H9 (cell line): Measurements from ENCODE around the gene ARHGAP45. TPM values are rescaled to one million over a fixed set of nuclear protein-coding genes. Genes with fewer than 3 reads are reported as not detected.

ENCODE experiments used
- DNase-seq: peaks from one replicate; pipeline ENCODE4 v3.0.0-alpha.2; 2017
- H2AFZ ChIP-seq: one replicate; pipeline ENCODE4 v1.6.1; 2013; ENCODE audit warnings: mild to moderate bottlenecking, low read length, control low read depth, moderate library complexity
- H2AK5ac ChIP-seq: 2 replicates; pipeline ENCODE4 v1.6.1; 2013; ENCODE audit warnings: low read length, control low read depth, mixed read lengths; ENCODE audit not compliant: insufficient read length
- H2BK120ac ChIP-seq: one replicate; pipeline ENCODE4 v1.6.1; 2013; ENCODE audit warnings: low read depth, mild to moderate bottlenecking, low read length, control low read depth, inconsistent platforms; ENCODE audit not compliant: poor library complexity, severe bottlenecking
- H2BK12ac ChIP-seq: 2 replicates; pipeline ENCODE4 v1.6.1; 2013; ENCODE audit warnings: low read length, control low read depth, mixed read lengths, low read depth; ENCODE audit not compliant: insufficient read length
- H2BK15ac ChIP-seq: 2 replicates; pipeline ENCODE4 v1.6.1; 2013; ENCODE audit warnings: low read depth, low read length, control low read depth
- H2BK20ac ChIP-seq: one replicate; pipeline ENCODE4 v1.6.1; 2013; ENCODE audit warnings: low read depth, mild to moderate bottlenecking, low read length, control low read depth, inconsistent platforms; ENCODE audit not compliant: poor library complexity, severe bottlenecking
- H2BK5ac ChIP-seq: 2 replicates; pipeline ENCODE4 v1.6.1; 2013; ENCODE audit warnings: low read length, control low read depth, mixed read lengths; ENCODE audit not compliant: insufficient read length
- H3K14ac ChIP-seq: 2 replicates; pipeline ENCODE4 v1.6.1; 2013; ENCODE audit warnings: low read length, control low read depth; ENCODE audit not compliant: insufficient read depth
- H3K18ac ChIP-seq: 2 replicates; pipeline ENCODE4 v1.6.1; 2013; ENCODE audit warnings: low read depth, mild to moderate bottlenecking, mixed read lengths, low read length, control low read depth; ENCODE audit not compliant: insufficient read length
- H3K23ac ChIP-seq: 2 replicates; pipeline ENCODE4 v1.6.1; 2013; ENCODE audit warnings: low read length, control low read depth, mixed read lengths, low read depth; ENCODE audit not compliant: insufficient read length
- H3K23me2 ChIP-seq: 2 replicates; pipeline ENCODE4 v1.6.1; 2013; ENCODE audit warnings: low read depth, mild to moderate bottlenecking, mixed read lengths, low read length, control low read depth; ENCODE audit not compliant: insufficient read length, poor library complexity, severe bottlenecking
- H3K27ac ChIP-seq: 2 replicates; pipeline ENCODE4 v1.5.1; 2013; ENCODE audit warnings: low read length, control low read depth, mixed read lengths, low read depth; ENCODE audit not compliant: insufficient read length
- H3K27me3 ChIP-seq: 2 replicates; pipeline ENCODE4 v1.6.1; 2013; ENCODE audit warnings: low read length, control low read depth, inconsistent platforms; ENCODE audit not compliant: insufficient read depth
- H3K4ac ChIP-seq: 2 replicates; pipeline ENCODE4 v1.6.1; 2013; ENCODE audit warnings: low read depth, mild to moderate bottlenecking, control low read depth, inconsistent platforms, low read length, moderate library complexity
- H3K4me1 ChIP-seq: 2 replicates; pipeline ENCODE4 v1.6.1; 2013; ENCODE audit warnings: low read length, control low read depth, inconsistent platforms; ENCODE audit not compliant: insufficient read depth
- H3K4me2 ChIP-seq: 2 replicates; pipeline ENCODE4 v1.6.1; 2013; ENCODE audit warnings: low read length, control low read depth, mixed read lengths; ENCODE audit not compliant: insufficient read length, insufficient read depth
- H3K56ac ChIP-seq: 2 replicates; pipeline ENCODE4 v1.6.1; 2013; ENCODE audit warnings: low read depth, mild to moderate bottlenecking, mixed read lengths, low read length, control low read depth; ENCODE audit not compliant: insufficient read length
- H3K79me1 ChIP-seq: 2 replicates; pipeline ENCODE4 v1.6.1; 2013; ENCODE audit warnings: low read depth, mild to moderate bottlenecking, moderate library complexity, low read length, control low read depth, inconsistent platforms; ENCODE audit not compliant: insufficient read depth, poor library complexity, severe bottlenecking
- H3K79me2 ChIP-seq: 2 replicates; pipeline ENCODE4 v1.6.1; 2013; ENCODE audit warnings: low read length, control low read depth, inconsistent platforms; ENCODE audit not compliant: insufficient read depth
- H3K9ac ChIP-seq: 2 replicates; pipeline ENCODE4 v1.6.1; 2013; ENCODE audit warnings: low read length, control low read depth, mixed read lengths; ENCODE audit not compliant: insufficient read length; ENCODE audit errors: extremely low read depth
- H3K9me3 ChIP-seq: one replicate; pipeline ENCODE4 v1.6.1; 2013; ENCODE audit warnings: low read depth, low read length, inconsistent platforms; ENCODE audit not compliant: control insufficient read depth
- H3T11ph ChIP-seq: one replicate; pipeline ENCODE4 v1.6.1; 2013; ENCODE audit warnings: mild to moderate bottlenecking, low read length, control low read depth, inconsistent platforms
- H4K20me1 ChIP-seq: one replicate; pipeline ENCODE4 v1.6.1; 2013; ENCODE audit not compliant: control insufficient read depth, insufficient read length, insufficient read depth
- H4K5ac ChIP-seq: 2 replicates; pipeline ENCODE4 v1.6.1; 2013; ENCODE audit warnings: low read depth, mild to moderate bottlenecking, mixed read lengths, low read length, control low read depth; ENCODE audit not compliant: insufficient read length
- H4K8ac ChIP-seq: replicated peaks from 2 replicates; pipeline ENCODE4 v1.6.1; 2013; ENCODE audit warnings: low read length, control low read depth, mixed read lengths, low read depth; ENCODE audit not compliant: insufficient read length
- H4K91ac ChIP-seq: 2 replicates; pipeline ENCODE4 v1.6.1; 2013; ENCODE audit warnings: low read depth, mild to moderate bottlenecking, moderate library complexity, mixed read lengths, low read length, control low read depth; ENCODE audit not compliant: insufficient read length
- H3K27ac Mint-ChIP-seq, 3 experiments: 2 replicates in 2 of 3; 3 replicates in 1 of 3; pipeline ENCODE4 v1.8.0; 2020 to 2021; ENCODE audit warnings: mixed read lengths in 3 of 3, mild to moderate bottlenecking in 1 of 3, moderate library complexity in 1 of 3
- H3K27me3 Mint-ChIP-seq: 2 replicates; pipeline ENCODE4 v1.8.0; 2021; ENCODE audit warnings: low read depth, mild to moderate bottlenecking, moderate library complexity, mixed read lengths
- H3K36me3 Mint-ChIP-seq, 3 experiments: 2 replicates in 2 of 3; 3 replicates in 1 of 3; pipeline ENCODE4 v1.8.0; 2020 to 2021; ENCODE audit warnings: low read depth in 3 of 3, mixed read lengths in 3 of 3; ENCODE audit not compliant: insufficient read depth in 1 of 3
- H3K4me1 Mint-ChIP-seq, 2 experiments: 2 replicates each; pipeline ENCODE4 v1.8.0; 2020; ENCODE audit warnings: mixed read lengths in 2 of 2
- H3K4me3 Mint-ChIP-seq, 2 experiments: 2 replicates in 1 of 2; 3 replicates in 1 of 2; pipeline ENCODE4 v1.8.0; 2020 to 2021; ENCODE audit warnings: mild to moderate bottlenecking in 2 of 2, mixed read lengths in 2 of 2, moderate library complexity in 1 of 2
- H3K9me3 Mint-ChIP-seq, 2 experiments: 2 replicates in 1 of 2; 3 replicates in 1 of 2; pipeline ENCODE4 v1.8.0; 2020; ENCODE audit warnings: mild to moderate bottlenecking in 2 of 2, mixed read lengths in 2 of 2, moderate library complexity in 1 of 2
- CTCF ChIP-seq: fragments of 200-600 bp; sonication (generic); conservative IDR thresholded peaks from 3 replicates; pipeline ENCODE4 v1.8.0; 2021; ENCODE audit warnings: antibody characterized with exemption, mild to moderate bottlenecking
- WGBS: extraction: QIAGEN DNeasy Blood & Tissue Kit; methylation state at CpG from one replicate; pipeline ENCODE4 v1.1.7; 2013; ENCODE audit warnings: missing lambda C conversion rate, low lambda C conversion rate, mixed read lengths; ENCODE audit not compliant: insufficient read length; ENCODE audit errors: extremely low coverage; 5-methylcytosine and 5-hydroxymethylcytosine counted together
- total RNA-seq: library from RNA; stranded (reverse); gene quantifications from 2 replicates; pipeline ENCODE4 v1.2.1, GENCODE V29; 2021

The ARHGAP45 gene
- total RNA-seq, 1 experiment from 2014 or later = 39.8 TPM

- H3K36me3 Mint-ChIP-seq = peaks cover 0 to 12% (median 0%) of the 10 kb centered on the region in 3 experiments; a peak in 1 of 7 replicates
- no peak overlapping the region for H3K27ac ChIP-seq
- no peak overlapping the region for H3K4me2 ChIP-seq
- H3K18ac ChIP-seq = no peak overlapping the region
- peak; percentile 97 for DNase-seq
- no peaks in the 10 kb centered on the region for H3K79me1 ChIP-seq
- H3K4me3 Mint-ChIP-seq = no peak overlapping the region; a peak in 1 of 5 replicates
- H2BK5ac ChIP-seq = no peak overlapping the region
- H3K9me3 Mint-ChIP-seq = no peaks in the 10 kb centered on the region
- no peaks in the 10 kb centered on the region for H4K20me1 ChIP-seq
- no peak overlapping the region for H2AFZ ChIP-seq
- no peak overlapping the region for H3K27ac Mint-ChIP-seq
- no peak overlapping the region for H4K91ac ChIP-seq
- H3K27me3 Mint-ChIP-seq = 0 out of 2 replicates have a peak, but pooled peaks cover 2% of the 10 kb centered on the region
- peaks cover 5% of the 10 kb centered on the region for H3K23me2 ChIP-seq
- H3T11ph ChIP-seq = no peak overlapping the region
- no peak overlapping the region for H2BK20ac ChIP-seq
- H2BK15ac ChIP-seq = no peak overlapping the region
- peaks cover 5 to 11% of the 10 kb centered on the region in 2 experiments; a peak in 2 of 4 replicates for H3K4me1 Mint-ChIP-seq
- no peak overlapping the region for H2AK5ac ChIP-seq
- H3K9ac ChIP-seq = no peak overlapping the region
- H2BK120ac ChIP-seq = no peak overlapping the region
- no peak overlapping the region for H3K56ac ChIP-seq
- H2BK12ac ChIP-seq = no peak overlapping the region
- H3K14ac ChIP-seq = no peak overlapping the region
- no peak overlapping the region for H4K5ac ChIP-seq
- no peak overlapping the region for H4K8ac ChIP-seq
- H3K79me2 ChIP-seq = no peaks in the 10 kb centered on the region
- H3K9me3 ChIP-seq = no peaks in the 10 kb centered on the region
- H3K4me1 ChIP-seq = no peaks in the 10 kb centered on the region; the same call in 1 of the 2 replicates
- no peak overlapping the region for H3K23ac ChIP-seq
- no peak for TF ChIP-seq CTCF
- no peak overlapping the region for H3K4ac ChIP-seq
- no CpG with 5 or more reads among the region's 10 CpGs for WGBS
- no peaks in the 10 kb centered on the region for H3K27me3 ChIP-seq
Measured at GRCh38 chr19:1045247-1045603, 21.7 kb upstream of the ARHGAP45 start.
